Stimulated activated CD4-positive, alpha-beta T cell treated with anti-CD3 and anti-CD28 coated beads, Interleukin-2, amount 100 ng/mL, for 24 hours (primary cell): Measurements from ENCODE around the gene PDE4D.

Experiments
- DNase-seq, 2 donors: peaks; one replicate each; pipeline ENCODE4 v3.0.0-alpha.2; 2020

PDE4D gene

GRCh38 chr5:59051951-59052350 lies 841.6 kb downstream of the PDE4D start:
- no peak for DNase-seq

- no peak for DNase-seq
Measured at GRCh38 chr5:59049095-59049494, 844.4 kb downstream of the PDE4D start.

GRCh38 chr5:59042201-59043055 lies 851.1 kb downstream of the PDE4D start:
- no peak for DNase-seq

- DNase-seq, result no peak
Measured at GRCh38 chr5:59041355-59041754, 852.2 kb downstream of the PDE4D start.

GRCh38 chr5:59040804-59041201 lies 852.7 kb downstream of the PDE4D start:
- no peak for DNase-seq

- no peak for DNase-seq
Measured at GRCh38 chr5:59040024-59040803, 853.3 kb downstream of the PDE4D start.

- DNase-seq, result peak; percentile 86 to 89
Measured at GRCh38 chr5:59039296-59040023, 854.1 kb downstream of the PDE4D start.

- peak in 1 of 2 donors; percentile 35 for DNase-seq
Measured at GRCh38 chr5:59038798-59039295, 854.7 kb downstream of the PDE4D start.

GRCh38 chr5:59037941-59038797 lies 855.4 kb downstream of the PDE4D start:
- no peak for DNase-seq

GRCh38 chr5:59037453-59037852 lies 856.1 kb downstream of the PDE4D start:
- no peak for DNase-seq

GRCh38 chr5:59037041-59037440 lies 856.5 kb downstream of the PDE4D start:
- no peak for DNase-seq

- DNase-seq, result peak; percentile 35 to 37
Measured at GRCh38 chr5:59036274-59036961, 857.1 kb downstream of the PDE4D start.

GRCh38 chr5:59035681-59036080 lies 857.8 kb downstream of the PDE4D start:
- DNase-seq, result no peak

- DNase-seq, result no peak
Measured at GRCh38 chr5:59034498-59035186, 858.9 kb downstream of the PDE4D start.

GRCh38 chr5:59027145-59027907 lies 866.2 kb downstream of the PDE4D start:
- DNase-seq, result no peak

GRCh38 chr5:59025734-59026133 lies 867.8 kb downstream of the PDE4D start:
- DNase-seq, result no peak

GRCh38 chr5:59021837-59022514 lies 871.5 kb downstream of the PDE4D start:
- no peak for DNase-seq

- DNase-seq, result no peak
Measured at GRCh38 chr5:59021286-59021673, 872.2 kb downstream of the PDE4D start.

GRCh38 chr5:59020611-59021285 lies 872.8 kb downstream of the PDE4D start:
- DNase-seq, result peak; percentile 20 to 30
